Right lobe of liver (tissue), 4 donors: Measurements from ENCODE around the gene PRIMPOL.

Experiments
- POLR2A ChIP-seq: fragments of 450-650 bp; IDR thresholded peaks from one replicate; pipeline ENCODE4 v1.6.1; 2017; ENCODE audit warnings: antibody characterized with exemption, mild to moderate bottlenecking
- TF ChIP-seq, protein P1 (sequence below), 4 donors: fragments of 200-600 bp in 3 of 4; fragments of 450-650 bp in 1 of 4; IDR thresholded peaks; one replicate each; pipeline versions ENCODE4 v1.5.1 to v1.8.0; 2016 to 2022; ENCODE audit warnings: antibody characterized with exemption in 4 of 4, mild to moderate bottlenecking in 2 of 4
- donor health status: DM: no; HTN: no; CAD: no.
- donor health status: DM: no; HTN: no; CAD: no.
- donor health status: DM: no; HTN: yes; CAD: no.

DNA sequence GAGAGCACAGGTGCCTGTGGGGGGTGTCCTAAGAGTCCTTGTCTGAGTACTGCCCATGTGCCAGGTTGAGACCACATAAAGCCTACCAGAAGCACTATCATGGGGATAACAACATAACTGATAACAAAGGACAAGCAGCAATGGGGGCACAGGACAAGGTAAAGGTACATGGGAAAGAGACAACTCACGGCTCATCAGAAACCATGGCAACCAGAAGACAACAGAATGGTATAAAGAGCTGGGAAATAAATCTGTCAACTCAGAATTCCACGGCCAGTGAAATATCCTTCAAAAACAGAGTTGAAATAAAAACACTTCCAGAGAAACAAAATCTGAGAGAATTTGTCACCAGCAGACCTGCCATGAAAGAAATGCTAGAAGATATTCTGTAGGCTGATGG lies 64.3 kb downstream of the PRIMPOL start:
- TF ChIP-seq, protein P1, sequence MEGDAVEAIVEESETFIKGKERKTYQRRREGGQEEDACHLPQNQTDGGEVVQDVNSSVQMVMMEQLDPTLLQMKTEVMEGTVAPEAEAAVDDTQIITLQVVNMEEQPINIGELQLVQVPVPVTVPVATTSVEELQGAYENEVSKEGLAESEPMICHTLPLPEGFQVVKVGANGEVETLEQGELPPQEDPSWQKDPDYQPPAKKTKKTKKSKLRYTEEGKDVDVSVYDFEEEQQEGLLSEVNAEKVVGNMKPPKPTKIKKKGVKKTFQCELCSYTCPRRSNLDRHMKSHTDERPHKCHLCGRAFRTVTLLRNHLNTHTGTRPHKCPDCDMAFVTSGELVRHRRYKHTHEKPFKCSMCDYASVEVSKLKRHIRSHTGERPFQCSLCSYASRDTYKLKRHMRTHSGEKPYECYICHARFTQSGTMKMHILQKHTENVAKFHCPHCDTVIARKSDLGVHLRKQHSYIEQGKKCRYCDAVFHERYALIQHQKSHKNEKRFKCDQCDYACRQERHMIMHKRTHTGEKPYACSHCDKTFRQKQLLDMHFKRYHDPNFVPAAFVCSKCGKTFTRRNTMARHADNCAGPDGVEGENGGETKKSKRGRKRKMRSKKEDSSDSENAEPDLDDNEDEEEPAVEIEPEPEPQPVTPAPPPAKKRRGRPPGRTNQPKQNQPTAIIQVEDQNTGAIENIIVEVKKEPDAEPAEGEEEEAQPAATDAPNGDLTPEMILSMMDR (IDR thresholded peaks at IDR 0.05): no peak
- TF ChIP-seq POLR2A: no peak
